ENCODE data around the gene CCDC90B.

- TF ChIP-seq CTCF (IDR thresholded peaks at IDR 0.05) (no peak), EZH2 (IDR thresholded peaks at IDR 0.05; ENCODE audit: borderline replicate concordance, insufficient read depth, low read depth, low read length, poor library complexity, severe bottlenecking) (no peak)
These were observed 8.0 kb upstream of the CCDC90B start for GRCh38 chr11:83294208-83294607.
